K562 (cell line): ENCODE data around the gene PRMT5. TPM values are rescaled to one million over a fixed set of nuclear protein-coding genes. Genes with fewer than 3 reads are reported as not detected.
A peak's percentile ranks its signal among the peaks of the same experiment; 100 is the strongest.

Source experiments
- BHLHE40 ChIP-seq: IDR thresholded peaks from 2 replicates; pipeline ENCODE4 v1.6.1; 2011; ENCODE audit warnings: low read length, improper control_type of control experiment
- CSDE1 ChIP-seq, 2 experiments: fragments of 450-650 bp; IDR thresholded peaks; 2 replicates each; pipeline ENCODE4 v1.6.1; 2016; ENCODE audit warnings: mild to moderate bottlenecking in 1 of 2
- CTBP1 ChIP-seq: fragments of 450-650 bp; IDR thresholded peaks from 2 replicates; pipeline ENCODE4 v1.6.1; 2016; ENCODE audit warnings: borderline replicate concordance
- GATAD2A ChIP-seq: fragments of 450-650 bp; IDR thresholded peaks from 2 replicates; pipeline ENCODE4 v1.6.1; 2017
- GATAD2B ChIP-seq: fragments of 450-650 bp; IDR thresholded peaks from 2 replicates; pipeline ENCODE4 v1.6.1; 2017; ENCODE audit warnings: mild to moderate bottlenecking, borderline replicate concordance
- HMG20A ChIP-seq: fragments of 450-650 bp; formaldehyde crosslinking; conservative IDR thresholded peaks from 2 replicates; pipeline ENCODE4 v1.4.0; 2020; ENCODE audit warnings: mild to moderate bottlenecking, mixed read lengths
- JUN ChIP-seq, 2 experiments: sonication (generic) in 1 of 2; formaldehyde crosslinking in 1 of 2; IDR thresholded peaks; 2 replicates each; pipeline versions ENCODE4 v1.6.1 to v1.8.0; 2012 to 2022; ENCODE audit warnings: borderline replicate concordance in 2 of 2, mild to moderate bottlenecking in 2 of 2, improper control_type of control experiment in 1 of 2, low read depth in 1 of 2, low read length in 1 of 2, missing genetic modification reagents in 1 of 2
- NEUROD1 ChIP-seq: fragments of 150-350 bp; IDR thresholded peaks from 2 replicates; pipeline ENCODE4 v1.6.1; 2014; ENCODE audit warnings: borderline replicate concordance, low read length, low read depth; ENCODE audit not compliant: partially characterized antibody
- POLR3A ChIP-seq: IDR thresholded peaks from 2 replicates; pipeline ENCODE4 v1.6.1; 2011; ENCODE audit warnings: borderline replicate concordance, mild to moderate bottlenecking, moderate library complexity; ENCODE audit not compliant: insufficient read length, insufficient read depth; ENCODE audit errors: extremely low read depth
- PURB ChIP-seq: sonication (generic); formaldehyde crosslinking; IDR thresholded peaks from 2 replicates; pipeline ENCODE4 v1.9.0; 2021; ENCODE audit warnings: low read depth, mild to moderate bottlenecking, missing genetic modification reagents
- RAD21 ChIP-seq, 2 experiments: fragments of 250-450 bp in 1 of 2; fragments of 450-650 bp in 1 of 2; sonication (Bioruptor Pico) in 1 of 2; formaldehyde crosslinking in 1 of 2; IDR thresholded peaks in 1 of 2; conservative IDR thresholded peaks in 1 of 2; 2 replicates each; pipeline versions ENCODE4 v1.4.0 to v1.8.0; 2020 to 2022; ENCODE audit warnings: mild to moderate bottlenecking in 2 of 2, moderate library complexity in 1 of 2
- ZNF175 ChIP-seq: fragments of 200-800 bp; sonication (Bioruptor generic); IDR thresholded peaks from 2 replicates; pipeline ENCODE4 v1.6.1; 2016; ENCODE audit warnings: low read depth, mild to moderate bottlenecking, missing genetic modification characterization, missing compliant biosample characterization
- ZNF408 ChIP-seq: fragments of 250-450 bp; sonication (Bioruptor Pico); IDR thresholded peaks from 2 replicates; pipeline ENCODE4 v1.4.0; 2020; ENCODE audit warnings: low read depth, mild to moderate bottlenecking, moderate library complexity
- ZNF57 ChIP-seq: fragments of 450-650 bp; formaldehyde crosslinking; IDR thresholded peaks from 2 replicates; pipeline ENCODE4 v1.4.0; 2020; ENCODE audit warnings: mild to moderate bottlenecking, moderate library complexity
- ZNF76 ChIP-seq: fragments of 250-450 bp; sonication (Bioruptor Pico); IDR thresholded peaks from 2 replicates; pipeline ENCODE4 v1.4.0; 2020; ENCODE audit warnings: mild to moderate bottlenecking, moderate library complexity, borderline replicate concordance
- polyA plus RNA-seq, 8 experiments: library from polyadenylated mRNA; depleted of rRNA in 4 of 8; stranded (reverse) in 5 of 8; unstranded in 3 of 8; fragments of >200 nt; fragmentation: Nextera tagmentation in 2 of 8; fragmentation: Illumina TruSeq in 1 of 8; extraction: Ambion mirVana in 2 of 8; extraction: Trizol in 1 of 8; gene quantifications; 2 replicates each; pipeline versions ENCODE4 v1.2.1 to v1.2.3, GENCODE V29; 2011 to 2014; ENCODE audit warnings: inconsistent platforms in 1 of 8, missing spikeins in 1 of 8
- total RNA-seq, 7 experiments: library from RNA; depleted of rRNA in 6 of 7; stranded (reverse); fragments of >200 nt in 6 of 7; fragmentation: Illumina TruSeq in 2 of 7; extraction: Trizol in 2 of 7; gene quantifications; 2 replicates each; pipeline versions ENCODE4 v1.2.1 to v1.2.3, GENCODE V29; 2011 to 2021; ENCODE audit warnings: low replicate concordance in 1 of 7
- TF ChIP-seq, protein P1 (sequence below): sonication (generic); formaldehyde crosslinking; IDR thresholded peaks from 2 replicates; pipeline ENCODE4 v1.8.0; 2023; ENCODE audit warnings: mild to moderate bottlenecking, missing genetic modification reagents
- TF ChIP-seq, protein P2 (sequence below): fragments of 450-650 bp; IDR thresholded peaks from 2 replicates; pipeline ENCODE4 v1.6.1; 2017; ENCODE audit warnings: mild to moderate bottlenecking, moderate library complexity
- TF ChIP-seq, protein P3 (sequence below): fragments of 450-650 bp; formaldehyde crosslinking; IDR thresholded peaks from 2 replicates; pipeline ENCODE4 v1.4.0; 2022; ENCODE audit warnings: missing genetic modification characterization

The PRMT5 gene
- total and polyA plus RNA-seq, 9 of the 15 experiments (the other 6 are each of a cell fraction or from before 2014, with no cell fraction given): 114 to 552 (median 222) TPM

DNA sequence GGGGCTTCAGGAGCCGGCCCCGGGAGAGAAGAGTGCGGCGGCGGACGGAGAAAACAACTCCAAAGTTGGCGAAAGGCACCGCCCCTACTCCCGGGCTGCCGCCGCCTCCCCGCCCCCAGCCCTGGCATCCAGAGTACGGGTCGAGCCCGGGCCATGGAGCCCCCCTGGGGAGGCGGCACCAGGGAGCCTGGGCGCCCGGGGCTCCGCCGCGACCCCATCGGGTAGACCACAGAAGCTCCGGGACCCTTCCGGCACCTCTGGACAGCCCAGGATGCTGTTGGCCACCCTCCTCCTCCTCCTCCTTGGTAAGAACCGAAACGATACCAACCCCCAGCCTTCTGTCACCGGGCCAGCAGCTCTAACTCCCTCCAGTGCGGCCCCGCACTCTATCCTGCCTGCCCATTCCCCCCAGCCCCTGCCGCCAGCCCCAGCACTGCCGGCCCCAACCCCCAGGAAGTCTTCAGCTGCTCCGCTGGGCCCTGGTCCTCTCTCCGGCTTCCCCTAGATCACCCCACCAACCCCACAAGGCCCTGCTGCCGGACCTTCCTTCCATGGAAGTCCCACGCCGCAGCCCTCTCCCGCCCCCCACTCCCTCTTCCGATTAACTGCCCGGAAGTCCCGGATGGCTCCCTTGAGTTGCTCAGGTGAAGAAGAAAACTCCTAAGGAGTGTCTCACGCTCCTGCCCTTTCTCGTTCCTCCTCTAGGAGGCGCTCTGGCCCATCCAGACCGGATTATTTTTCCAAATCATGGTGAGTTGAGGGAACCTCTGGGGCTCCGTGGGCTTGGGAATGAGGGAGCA, 56.9 kb downstream of the PRMT5 start (continued):
- TF ChIP-seq, protein P1, sequence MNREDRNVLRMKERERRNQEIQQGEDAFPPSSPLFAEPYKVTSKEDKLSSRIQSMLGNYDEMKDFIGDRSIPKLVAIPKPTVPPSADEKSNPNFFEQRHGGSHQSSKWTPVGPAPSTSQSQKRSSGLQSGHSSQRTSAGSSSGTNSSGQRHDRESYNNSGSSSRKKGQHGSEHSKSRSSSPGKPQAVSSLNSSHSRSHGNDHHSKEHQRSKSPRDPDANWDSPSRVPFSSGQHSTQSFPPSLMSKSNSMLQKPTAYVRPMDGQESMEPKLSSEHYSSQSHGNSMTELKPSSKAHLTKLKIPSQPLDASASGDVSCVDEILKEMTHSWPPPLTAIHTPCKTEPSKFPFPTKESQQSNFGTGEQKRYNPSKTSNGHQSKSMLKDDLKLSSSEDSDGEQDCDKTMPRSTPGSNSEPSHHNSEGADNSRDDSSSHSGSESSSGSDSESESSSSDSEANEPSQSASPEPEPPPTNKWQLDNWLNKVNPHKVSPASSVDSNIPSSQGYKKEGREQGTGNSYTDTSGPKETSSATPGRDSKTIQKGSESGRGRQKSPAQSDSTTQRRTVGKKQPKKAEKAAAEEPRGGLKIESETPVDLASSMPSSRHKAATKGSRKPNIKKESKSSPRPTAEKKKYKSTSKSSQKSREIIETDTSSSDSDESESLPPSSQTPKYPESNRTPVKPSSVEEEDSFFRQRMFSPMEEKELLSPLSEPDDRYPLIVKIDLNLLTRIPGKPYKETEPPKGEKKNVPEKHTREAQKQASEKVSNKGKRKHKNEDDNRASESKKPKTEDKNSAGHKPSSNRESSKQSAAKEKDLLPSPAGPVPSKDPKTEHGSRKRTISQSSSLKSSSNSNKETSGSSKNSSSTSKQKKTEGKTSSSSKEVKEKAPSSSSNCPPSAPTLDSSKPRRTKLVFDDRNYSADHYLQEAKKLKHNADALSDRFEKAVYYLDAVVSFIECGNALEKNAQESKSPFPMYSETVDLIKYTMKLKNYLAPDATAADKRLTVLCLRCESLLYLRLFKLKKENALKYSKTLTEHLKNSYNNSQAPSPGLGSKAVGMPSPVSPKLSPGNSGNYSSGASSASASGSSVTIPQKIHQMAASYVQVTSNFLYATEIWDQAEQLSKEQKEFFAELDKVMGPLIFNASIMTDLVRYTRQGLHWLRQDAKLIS (CRISPR knock-in tag): no peak
- 0 out of 2 replicates have a peak, but pooled peaks have one; percentile 45 for TF ChIP-seq GATAD2A
- TF ChIP-seq ZNF76: no peak
- no peak for TF ChIP-seq GATAD2B
- TF ChIP-seq BHLHE40: peak; percentile 25; the same call in 1 of the 2 replicates
- no peak for TF ChIP-seq ZNF57 (CRISPR knock-in tag)
- TF ChIP-seq PURB (CRISPR knock-in tag): no peak
- no peak for TF ChIP-seq CSDE1 (IDR thresholded peaks at IDR 0.05)
- TF ChIP-seq, protein P2, sequence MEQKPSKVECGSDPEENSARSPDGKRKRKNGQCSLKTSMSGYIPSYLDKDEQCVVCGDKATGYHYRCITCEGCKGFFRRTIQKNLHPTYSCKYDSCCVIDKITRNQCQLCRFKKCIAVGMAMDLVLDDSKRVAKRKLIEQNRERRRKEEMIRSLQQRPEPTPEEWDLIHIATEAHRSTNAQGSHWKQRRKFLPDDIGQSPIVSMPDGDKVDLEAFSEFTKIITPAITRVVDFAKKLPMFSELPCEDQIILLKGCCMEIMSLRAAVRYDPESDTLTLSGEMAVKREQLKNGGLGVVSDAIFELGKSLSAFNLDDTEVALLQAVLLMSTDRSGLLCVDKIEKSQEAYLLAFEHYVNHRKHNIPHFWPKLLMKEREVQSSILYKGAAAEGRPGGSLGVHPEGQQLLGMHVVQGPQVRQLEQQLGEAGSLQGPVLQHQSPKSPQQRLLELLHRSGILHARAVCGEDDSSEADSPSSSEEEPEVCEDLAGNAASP: no peak
- TF ChIP-seq POLR3A: no peak
- no peak for TF ChIP-seq HMG20A (CRISPR knock-in tag)
- TF ChIP-seq ZNF175 (CRISPR knock-in tag): no peak
- TF ChIP-seq ZNF408 (CRISPR knock-in tag): no peak
- peak; percentile 69 to 73 for TF ChIP-seq RAD21 (CRISPR knock-in tag; conservative IDR thresholded peaks at IDR 0.05 in 1 of 2, IDR thresholded peaks at IDR 0.05 in 1 of 2)
- TF ChIP-seq, protein P3, sequence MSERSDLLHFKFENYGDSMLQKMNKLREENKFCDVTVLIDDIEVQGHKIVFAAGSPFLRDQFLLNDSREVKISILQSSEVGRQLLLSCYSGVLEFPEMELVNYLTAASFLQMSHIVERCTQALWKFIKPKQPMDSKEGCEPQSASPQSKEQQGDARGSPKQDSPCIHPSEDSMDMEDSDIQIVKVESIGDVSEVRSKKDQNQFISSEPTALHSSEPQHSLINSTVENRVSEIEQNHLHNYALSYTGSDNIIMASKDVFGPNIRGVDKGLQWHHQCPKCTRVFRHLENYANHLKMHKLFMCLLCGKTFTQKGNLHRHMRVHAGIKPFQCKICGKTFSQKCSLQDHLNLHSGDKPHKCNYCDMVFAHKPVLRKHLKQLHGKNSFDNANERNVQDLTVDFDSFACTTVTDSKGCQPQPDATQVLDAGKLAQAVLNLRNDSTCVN (CRISPR knock-in tag): no peak
- 0 out of 2 replicates have a peak, but pooled peaks have one; percentile 22 for TF ChIP-seq JUN (IDR thresholded peaks at IDR 0.05; ENCODE audit: borderline replicate concordance, low read depth, low read length)
- no peak for TF ChIP-seq JUN (CRISPR knock-in tag; IDR thresholded peaks at IDR 0.05; ENCODE audit: borderline replicate concordance)
- peak; percentile 43 for TF ChIP-seq NEUROD1
- peak; percentile 49; the same call in 1 of the 2 replicates for TF ChIP-seq CTBP1
